C1 segment of cervical spinal cord (tissue), 14 donors: Measurements from ENCODE around the gene CCHCR1.
"Not testable (repeated sequence)": the region's sequence is repeated elsewhere in the genome, so short reads cannot be mapped to it uniquely, and the experiment has no call there.

Source experiments
- DNase-seq, 14 donors: peaks; one replicate each; lab custom pipeline; 2025; lab: John Stamatoyannopoulos, UW

CCHCR1 gene

DNA sequence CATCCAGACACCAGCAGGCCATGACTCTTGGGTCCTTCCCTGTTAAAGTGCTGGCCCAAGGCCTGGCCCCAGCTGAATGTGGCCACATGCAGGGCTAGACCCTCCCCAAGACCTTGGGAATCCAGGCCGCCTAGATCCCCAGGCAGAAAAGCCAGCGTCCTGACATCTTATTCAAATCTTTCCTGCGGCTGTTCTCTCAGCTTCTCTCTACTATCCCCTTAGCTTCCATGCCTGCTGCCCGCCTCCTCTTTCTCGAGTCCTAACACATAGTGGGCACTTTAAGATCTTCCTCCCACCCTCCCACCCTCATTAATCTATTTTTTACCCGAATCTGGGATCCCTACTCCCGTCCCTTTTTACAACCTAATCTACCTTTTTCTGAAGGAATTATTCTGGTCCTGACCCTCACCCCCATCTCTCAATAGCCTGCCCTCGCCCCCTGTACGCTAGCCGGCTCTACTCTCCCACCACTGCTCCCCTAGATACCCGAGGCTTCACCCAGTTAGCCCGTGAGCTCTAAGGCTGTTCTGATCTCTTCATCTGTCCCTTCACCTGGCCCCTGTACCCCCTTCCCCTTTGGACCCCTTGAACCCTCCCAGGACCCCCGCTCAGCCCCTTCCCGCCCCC is at the start of gene CCHCR1:
CCHCR1 (minus strand) TSS at position 290 of the 627 bp plus-strand sequence; CDS start at position 88, 202 bp downstream.
- no peak for DNase-seq

- DNase-seq: no peak
Measured at GRCh38 chr6:31205638-31206037, 48.0 kb upstream of the CCHCR1 start.

DNA sequence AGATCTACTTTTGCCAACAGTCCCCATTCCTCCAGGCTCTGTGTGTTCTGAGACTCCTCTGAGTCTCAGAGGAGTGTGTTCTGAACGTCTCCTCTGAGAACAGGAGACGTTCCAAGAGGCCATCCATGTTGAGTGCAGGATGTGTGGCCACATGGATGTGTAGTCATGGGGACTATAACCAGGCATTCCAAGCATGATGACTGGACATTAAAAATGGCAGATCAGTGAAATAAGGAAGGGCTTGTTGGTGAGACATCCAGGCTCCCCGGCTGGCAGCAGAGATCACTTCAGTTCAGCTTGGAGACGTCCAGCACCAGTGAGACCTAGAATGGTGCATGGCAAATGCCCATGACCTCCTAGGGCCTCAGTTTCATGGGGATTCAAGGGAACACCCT is 47.1 kb upstream of the CCHCR1 start:
- no peak for DNase-seq

DNA sequence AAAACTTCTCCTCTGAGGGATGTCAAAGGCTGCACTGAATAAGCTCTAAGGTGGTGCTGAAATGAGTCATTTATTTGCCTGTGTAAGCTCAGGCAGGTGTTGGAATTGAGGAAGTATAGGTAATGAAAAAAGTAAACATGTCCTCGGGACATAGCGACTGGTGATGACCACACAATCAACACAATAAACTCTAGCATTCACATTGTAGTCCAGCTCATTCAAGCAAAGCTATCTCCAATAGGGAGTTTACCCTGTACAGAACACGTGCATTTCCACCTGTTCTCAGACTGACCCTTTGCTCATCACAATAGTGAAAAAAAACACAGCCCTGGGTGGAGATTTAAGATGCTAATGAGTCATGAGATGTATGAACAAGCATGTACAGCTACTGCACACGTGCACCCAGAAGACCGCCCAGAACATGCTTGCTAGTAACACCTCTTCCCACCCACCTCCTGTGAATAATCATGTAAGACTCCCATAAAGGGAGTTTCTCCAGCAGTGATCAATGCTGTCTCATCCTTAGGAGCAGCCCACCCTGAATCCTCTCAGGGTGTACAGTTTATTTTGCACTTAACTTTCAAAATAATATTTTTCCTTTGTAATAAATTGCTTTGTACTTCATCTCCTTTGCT is 45.9 kb upstream of the CCHCR1 start:
- no peak for DNase-seq

DNA sequence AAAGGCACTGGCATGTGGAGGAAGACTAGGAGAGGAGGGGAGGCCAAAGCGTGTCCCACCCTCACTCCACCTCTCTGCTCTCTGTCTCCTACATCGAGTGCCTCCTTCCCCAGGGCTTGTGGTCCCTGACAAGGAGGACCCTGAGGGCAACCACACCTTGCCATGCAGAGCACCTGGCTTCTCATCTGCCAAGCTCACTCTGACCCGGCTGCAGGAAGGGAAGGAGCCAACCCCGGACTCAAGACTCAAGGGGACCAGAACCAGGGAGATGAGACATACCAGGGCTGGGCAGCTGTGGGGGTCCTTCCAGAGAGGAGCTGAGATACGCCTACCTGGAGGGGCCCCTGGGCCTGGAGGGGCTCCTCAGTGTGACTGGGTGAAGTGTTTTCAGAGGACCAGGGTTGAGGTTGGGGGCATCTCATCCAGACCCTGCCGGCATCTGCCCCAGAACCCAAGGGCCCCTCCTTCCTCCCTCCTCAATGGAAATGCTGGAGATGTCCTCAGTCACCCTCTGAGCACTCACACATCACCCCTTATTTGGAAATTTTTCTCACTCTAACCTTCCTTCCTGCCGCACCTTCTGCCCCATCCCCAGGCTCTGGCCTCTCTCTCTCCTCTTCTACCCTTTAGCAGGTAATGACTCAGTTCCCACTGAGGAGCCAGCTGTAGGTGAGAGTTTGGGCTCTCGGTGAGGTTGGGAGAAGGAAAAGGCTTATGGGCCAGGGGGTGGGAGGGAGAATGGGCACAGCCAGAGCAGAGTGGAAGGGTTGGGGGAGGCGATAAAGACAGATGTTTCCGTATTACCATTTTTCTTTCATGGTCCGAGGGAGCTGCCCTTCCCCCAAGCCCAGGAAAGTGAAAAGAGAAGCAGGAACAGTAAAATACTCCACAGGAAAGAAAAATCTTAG is 44.9 kb upstream of the CCHCR1 start:
- no peak for DNase-seq

GRCh38 chr6:31199105-31199452 is 41.5 kb upstream of the CCHCR1 start:
- not testable (repeated sequence) for DNase-seq

DNA sequence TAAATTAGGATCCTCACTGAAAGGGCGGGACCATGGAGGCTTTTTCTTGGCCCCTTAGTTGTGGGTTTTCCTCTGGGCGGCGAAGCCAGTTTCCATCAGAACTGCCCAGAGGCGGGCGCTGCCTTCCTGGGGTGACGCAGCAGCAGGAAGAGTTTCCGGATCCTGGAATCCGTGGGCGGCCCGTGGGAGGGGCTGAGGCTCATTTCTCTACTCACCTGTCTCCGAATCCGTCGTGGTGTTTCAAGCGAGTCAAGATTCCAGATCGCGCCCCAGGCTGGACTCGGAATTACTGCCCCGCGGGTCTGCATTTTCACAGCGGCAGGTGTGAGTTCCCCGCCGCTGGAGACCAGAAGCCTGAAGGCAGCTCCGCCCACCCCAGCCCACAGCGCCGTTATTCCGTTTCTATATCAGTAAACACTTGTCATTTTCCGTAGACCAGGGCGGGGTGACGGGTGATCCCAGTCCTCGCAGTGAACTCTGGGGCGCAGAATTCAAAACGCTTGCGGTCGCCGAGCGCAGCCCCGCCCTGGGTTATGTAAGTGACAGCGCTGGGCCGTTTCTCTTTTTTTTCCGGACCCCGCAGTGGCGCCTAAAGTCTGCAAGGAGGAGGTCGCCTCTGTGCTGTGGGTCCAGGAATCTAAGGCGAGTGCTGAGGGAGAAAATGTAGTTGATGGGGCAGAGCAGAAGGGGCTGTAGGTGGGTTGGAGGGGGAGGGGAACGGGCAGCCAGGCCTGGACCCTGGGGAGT is 40.1 kb upstream of the CCHCR1 start:
- peak in 13 of 14 donors; percentile 45 to 94 (median 81) for DNase-seq

DNA sequence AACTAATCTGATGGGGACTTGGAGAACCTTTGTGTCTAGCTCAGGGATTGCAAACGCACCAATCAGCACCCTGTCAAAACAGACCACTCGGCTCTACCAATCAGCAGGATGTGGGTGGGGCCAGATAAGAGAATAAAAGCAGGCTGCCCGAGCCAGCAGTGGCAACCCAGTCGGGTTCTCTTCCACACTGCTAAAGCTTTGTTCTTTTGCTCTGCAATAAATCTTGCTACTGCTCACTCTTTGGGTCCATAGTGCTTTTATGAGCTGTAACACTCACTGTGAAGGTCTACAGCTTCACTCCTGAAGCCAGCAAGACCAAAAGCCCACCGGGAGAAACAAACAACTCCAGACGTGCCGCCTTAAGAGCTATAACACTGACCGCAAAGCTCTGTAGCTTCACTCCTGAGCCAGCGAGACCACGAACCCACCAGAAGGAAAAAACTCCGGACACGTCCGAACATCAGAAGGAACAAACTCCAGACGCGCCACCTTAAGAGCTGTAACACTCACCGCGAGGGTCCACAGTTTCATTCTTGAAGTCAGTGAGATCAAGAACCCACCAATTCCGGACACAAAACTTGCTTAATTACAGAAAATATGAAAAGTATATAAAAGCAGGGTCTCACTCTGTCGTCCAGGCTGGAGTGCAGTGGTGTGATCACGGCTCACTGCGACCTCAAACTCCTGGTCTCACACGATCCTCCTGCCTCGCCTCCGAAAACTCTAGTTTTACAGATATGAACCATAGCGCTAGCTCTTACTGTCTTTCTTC is 38.8 kb upstream of the CCHCR1 start:
- not testable (repeated sequence) for DNase-seq

GRCh38 chr6:31195308-31195979 is 37.8 kb upstream of the CCHCR1 start:
- not testable (repeated sequence) for DNase-seq

DNA sequence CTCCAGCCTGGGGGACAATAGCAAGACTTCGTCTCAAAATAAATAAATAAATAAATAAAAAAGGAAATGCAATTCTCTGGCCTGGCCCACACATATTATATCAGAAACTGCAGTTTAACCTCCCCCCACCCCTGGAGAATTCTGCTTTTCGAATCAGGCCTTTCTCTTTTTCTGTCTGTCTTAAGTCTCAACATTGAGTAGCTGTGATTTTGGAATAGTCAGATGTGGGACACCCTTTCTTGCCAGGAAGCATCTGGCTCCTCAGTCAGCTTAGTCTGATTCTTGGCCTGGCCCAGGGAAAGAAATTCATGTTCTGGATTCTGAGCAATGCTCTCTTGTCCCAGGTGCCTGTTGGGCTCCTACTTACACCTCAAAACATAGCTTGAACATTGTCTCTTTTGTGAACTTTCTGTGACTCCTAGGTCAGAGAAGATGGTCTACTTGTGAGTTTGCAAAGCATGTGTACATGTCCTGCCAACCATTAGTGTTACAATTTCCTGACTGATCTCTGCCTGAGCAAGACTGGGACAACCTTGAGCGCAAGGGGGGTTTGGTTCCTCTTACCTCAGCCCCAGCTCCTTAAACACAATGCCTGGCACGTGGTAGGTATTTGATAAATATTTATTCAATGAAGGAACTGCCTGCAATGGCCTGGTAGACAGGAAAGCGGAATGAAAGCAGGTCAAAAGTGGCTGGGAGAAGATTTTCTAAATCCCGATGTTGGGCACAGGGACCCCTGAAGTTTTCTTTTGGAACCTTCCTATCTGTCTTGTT is 36.6 kb upstream of the CCHCR1 start:
- no peak for DNase-seq

- no peak for DNase-seq
Measured at GRCh38 chr6:31193206-31193605, 35.6 kb upstream of the CCHCR1 start.

DNA sequence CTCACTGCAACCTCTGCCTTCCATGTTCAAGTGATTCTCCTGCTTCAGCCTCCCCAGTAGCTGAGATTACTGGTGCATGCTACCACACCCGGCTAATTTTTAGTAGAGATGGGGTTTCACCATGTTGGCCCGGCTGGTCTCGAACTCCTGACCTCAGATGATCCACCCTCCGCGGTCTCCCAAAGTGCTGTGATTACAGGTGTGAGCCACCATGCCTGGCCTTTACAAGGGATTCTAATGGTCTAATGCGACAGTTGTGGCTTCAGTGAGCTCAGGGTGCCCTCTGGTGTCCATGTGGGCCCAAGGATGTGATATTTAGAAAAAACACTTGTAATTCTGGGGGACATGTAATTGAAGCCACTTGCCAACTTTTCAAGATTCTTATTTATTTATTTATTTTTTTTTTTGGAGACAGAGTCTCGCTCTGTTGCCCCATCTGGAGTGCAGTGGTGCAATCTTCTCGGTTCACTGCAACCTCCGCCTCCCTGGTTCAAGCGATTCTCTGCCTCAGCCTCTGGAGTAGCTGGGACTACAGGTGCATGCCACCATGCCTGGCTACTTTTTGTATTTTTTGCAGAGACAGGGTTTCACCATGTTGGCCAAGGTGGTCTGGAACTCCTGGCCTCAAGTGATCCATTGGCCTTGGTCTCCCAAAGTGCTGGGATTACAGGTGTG is 35.0 kb upstream of the CCHCR1 start:
- peak in 10 of 14 donors; percentile 9 to 50 (median 16) for DNase-seq

GRCh38 chr6:31190488-31190887 is 32.9 kb upstream of the CCHCR1 start:
- no peak for DNase-seq

- DNase-seq: not testable (repeated sequence)
Measured at GRCh38 chr6:31189223-31189622, 31.6 kb upstream of the CCHCR1 start.

DNA sequence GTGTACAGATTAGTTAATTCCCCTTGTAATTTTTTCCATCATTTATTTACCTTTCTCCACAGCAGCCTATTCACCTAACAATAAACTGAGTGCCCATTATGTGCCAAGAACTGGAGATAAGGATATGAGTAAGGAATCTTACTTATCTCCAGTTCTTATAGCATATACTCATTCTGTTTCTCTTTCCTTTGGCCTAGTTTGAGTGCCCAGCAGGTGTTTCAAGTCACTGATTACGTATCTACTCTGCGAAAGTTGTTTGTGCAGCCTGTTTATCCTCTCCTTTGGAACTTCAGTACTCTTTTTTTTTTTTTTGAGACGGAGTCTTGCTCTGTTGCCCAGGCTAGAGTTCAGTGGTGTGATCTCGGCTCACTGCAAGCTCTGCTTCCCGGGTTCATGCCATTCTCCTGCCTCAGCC is 30.2 kb upstream of the CCHCR1 start:
- no peak for DNase-seq

DNA sequence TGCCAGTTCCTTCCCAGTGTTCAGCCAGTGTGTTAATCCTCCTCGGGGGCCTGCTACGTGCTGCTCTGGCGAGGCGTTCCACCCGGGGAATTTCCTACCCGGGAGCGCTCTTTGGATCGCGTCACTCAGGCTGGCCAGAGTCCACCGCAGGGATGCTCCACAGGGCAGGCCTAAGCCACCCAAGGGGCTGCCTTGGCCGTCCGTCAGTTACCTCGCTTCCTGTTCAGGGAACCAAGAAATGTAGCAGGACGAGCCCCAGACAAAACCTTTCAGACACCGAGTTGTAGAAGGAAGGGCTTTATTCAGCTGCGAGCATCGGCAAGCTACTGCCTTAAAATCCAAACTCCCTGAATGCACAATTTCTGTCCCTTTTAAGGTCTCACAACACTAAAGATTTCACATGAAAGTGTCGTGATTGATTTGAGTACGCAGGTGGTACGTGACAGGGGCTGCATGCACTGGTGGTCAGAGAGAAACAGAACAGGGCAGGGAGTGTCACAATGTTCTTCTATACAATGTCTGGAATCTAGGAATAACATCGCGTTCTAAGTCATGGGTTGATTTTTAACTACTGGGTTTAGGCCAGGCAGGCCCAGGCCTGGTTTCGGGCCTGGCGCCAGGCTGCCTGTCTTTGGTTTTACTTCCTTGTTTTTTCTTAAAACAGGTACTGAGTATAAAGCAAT is 28.6 kb upstream of the CCHCR1 start:
- DNase-seq: peak in 2 of 14 donors; percentile 12 to 13

- not testable (repeated sequence) for DNase-seq
Measured at GRCh38 chr6:31185695-31186051, 28.1 kb upstream of the CCHCR1 start.

GRCh38 chr6:31183859-31184258 is 26.3 kb upstream of the CCHCR1 start:
- not testable (repeated sequence) for DNase-seq
